GM23338 (cell line): Measurements from ENCODE around the gene CBFA2T2. TPM values are rescaled to one million over a fixed set of nuclear protein-coding genes. Genes with fewer than 3 reads are reported as not detected.

Experiments used
- ATAC-seq: fragments of 200-7000 bp; cut with Tn5 transposase; 3 replicates; pipeline ENCODE4 v1.9.1; 2020
- DNase-seq: peaks from one replicate; pipeline ENCODE4 v3.0.0-alpha.2; 2015; ENCODE audit warnings: low spot score
- H2AFZ ChIP-seq: fragments of 200-600 bp; sonication (generic); 2 replicates; pipeline ENCODE4 v1.8.0; 2016; ENCODE audit warnings: antibody characterized with exemption, mild to moderate bottlenecking, moderate library complexity
- H3F3A ChIP-seq: fragments of 200-600 bp; sonication (generic); replicated peaks from 2 replicates; pipeline ENCODE4 v1.8.0; 2017; ENCODE audit warnings: antibody characterized with exemption, mixed run types, low read depth
- H3K27ac ChIP-seq: fragments of 200-600 bp; sonication (generic); 2 replicates; pipeline ENCODE4 v1.6.1; 2016; ENCODE audit warnings: low read depth
- H3K27me3 ChIP-seq: fragments of 200-600 bp; sonication (generic); 2 replicates; pipeline ENCODE4 v1.8.0; 2016; ENCODE audit warnings: mild to moderate bottlenecking, mixed run types, moderate library complexity; ENCODE audit not compliant: insufficient read depth
- H3K36me3 ChIP-seq: fragments of 200-600 bp; sonication (generic); 2 replicates; pipeline ENCODE4 v1.8.0; 2016; ENCODE audit warnings: mild to moderate bottlenecking; ENCODE audit not compliant: insufficient read depth
- H3K4me1 ChIP-seq: fragments of 200-600 bp; sonication (generic); 2 replicates; pipeline ENCODE4 v1.8.0; 2016; ENCODE audit warnings: mild to moderate bottlenecking, moderate library complexity; ENCODE audit not compliant: insufficient read depth
- H3K4me2 ChIP-seq: fragments of 200-600 bp; sonication (generic); 2 replicates; pipeline ENCODE4 v1.7.1; 2017; ENCODE audit warnings: mixed run types
- H3K4me3 ChIP-seq: fragments of 200-600 bp; sonication (generic); 2 replicates; pipeline ENCODE4 v1.6.1; 2016; ENCODE audit warnings: mixed run types
- H3K79me2 ChIP-seq: fragments of 200-600 bp; sonication (generic); replicated peaks from 2 replicates; pipeline ENCODE4 v1.8.0; 2017; ENCODE audit warnings: mild to moderate bottlenecking; ENCODE audit not compliant: insufficient read depth
- H3K9me2 ChIP-seq: fragments of 200-600 bp; sonication (generic); 2 replicates; pipeline ENCODE4 v1.8.0; 2017; ENCODE audit not compliant: insufficient read depth
- H4K20me1 ChIP-seq: fragments of 200-600 bp; sonication (generic); replicated peaks from 2 replicates; pipeline ENCODE4 v1.8.0; 2017; ENCODE audit warnings: mild to moderate bottlenecking; ENCODE audit not compliant: insufficient read depth
- H3K27ac Mint-ChIP-seq: 2 replicates; pipeline ENCODE4 v1.8.0; 2020; ENCODE audit warnings: inconsistent platforms, mild to moderate bottlenecking, moderate library complexity, mixed read lengths
- H3K27me3 Mint-ChIP-seq: 3 replicates; pipeline ENCODE4 v1.8.0; 2022; ENCODE audit warnings: low read depth, mild to moderate bottlenecking, moderate library complexity, mixed read lengths, inconsistent platforms; ENCODE audit not compliant: insufficient read depth, poor library complexity
- H3K36me3 Mint-ChIP-seq: 3 replicates; pipeline ENCODE4 v1.8.0; 2021; ENCODE audit warnings: low read depth, mild to moderate bottlenecking, inconsistent platforms, moderate library complexity, mixed read lengths
- H3K4me1 Mint-ChIP-seq: 3 replicates; pipeline ENCODE4 v1.8.0; 2020; ENCODE audit warnings: mild to moderate bottlenecking, inconsistent platforms, mixed read lengths
- H3K4me3 Mint-ChIP-seq: 3 replicates; pipeline ENCODE4 v1.8.0; 2021; ENCODE audit warnings: moderate library complexity, mild to moderate bottlenecking, inconsistent platforms, mixed read lengths
- H3K9me3 Mint-ChIP-seq: 3 replicates; pipeline ENCODE4 v1.8.0; 2020; ENCODE audit warnings: moderate library complexity, mild to moderate bottlenecking, inconsistent platforms, mixed read lengths
- CREB1 ChIP-seq: fragments of 250-450 bp; sonication (Bioruptor Pico); IDR thresholded peaks from 2 replicates; pipeline ENCODE4 v1.5.0; 2020; ENCODE audit warnings: low read depth, mild to moderate bottlenecking, moderate library complexity
- ETS1 ChIP-seq: IDR thresholded peaks from 2 replicates; pipeline ENCODE4 v1.6.1; 2016; ENCODE audit warnings: antibody characterized with exemption
- EZH2 ChIP-seq: fragments of 200-600 bp; sonication (generic); IDR thresholded peaks from one replicate; pipeline ENCODE4 v1.8.0; 2017; ENCODE audit warnings: antibody characterized with exemption, mild to moderate bottlenecking, low read depth; ENCODE audit not compliant: unreplicated experiment
- EZH2phosphoT487 ChIP-seq: fragments of 200-600 bp; sonication (generic); IDR thresholded peaks from one replicate; pipeline ENCODE4 v1.8.1; 2018; ENCODE audit warnings: antibody characterized with exemption; ENCODE audit not compliant: unreplicated experiment
- JUNB ChIP-seq: IDR thresholded peaks from one replicate; pipeline ENCODE4 v1.6.1; 2016; ENCODE audit warnings: antibody characterized with exemption; ENCODE audit not compliant: unreplicated experiment
- NANOG ChIP-seq: IDR thresholded peaks from 2 replicates; pipeline ENCODE4 v1.6.1; 2016; ENCODE audit warnings: antibody characterized with exemption, borderline replicate concordance
- POLR2AphosphoS5 ChIP-seq: IDR thresholded peaks from 2 replicates; pipeline ENCODE4 v1.6.1; 2016; ENCODE audit warnings: antibody characterized with exemption, low read depth
- STAT1 ChIP-seq: IDR thresholded peaks from one replicate; pipeline ENCODE4 v1.6.1; 2016; ENCODE audit warnings: antibody characterized with exemption; ENCODE audit not compliant: unreplicated experiment
- ZNF114 ChIP-seq: fragments of 250-450 bp; sonication (Bioruptor Pico); IDR thresholded peaks from 2 replicates; pipeline ENCODE4 v1.5.0; 2020; ENCODE audit warnings: mild to moderate bottlenecking, moderate library complexity
- ZNF331 ChIP-seq: fragments of 250-450 bp; sonication (Bioruptor Pico); IDR thresholded peaks from 2 replicates; pipeline ENCODE4 v1.5.0; 2020; ENCODE audit warnings: low read depth, mild to moderate bottlenecking, moderate library complexity
- ZNF462 ChIP-seq: fragments of 250-450 bp; sonication (Bioruptor Pico); IDR thresholded peaks from 2 replicates; pipeline ENCODE4 v1.5.0; 2020; ENCODE audit warnings: mild to moderate bottlenecking, moderate library complexity
- polyA plus RNA-seq: library from polyadenylated mRNA; unstranded; fragments of >200 nt; fragmentation: Nextera tagmentation; extraction: Ambion mirVana; gene quantifications from 2 replicates; pipeline ENCODE4 v1.2.1, GENCODE V29; 2016
- total RNA-seq: library from RNA; depleted of rRNA; stranded (reverse); fragments of >200 nt; shearing (Covaris generic); gene quantifications from 2 replicates; pipeline ENCODE4 v1.2.3, GENCODE V29; 2014
- TF ChIP-seq, protein P1 (sequence below), 2 experiments: fragments of 200-600 bp in 1 of 2; sonication (generic) in 1 of 2; conservative IDR thresholded peaks; 2 replicates each; pipeline versions ENCODE4 v1.5.1 to v1.6.1; 2016 to 2017; ENCODE audit warnings: antibody characterized with exemption in 2 of 2, low read depth in 2 of 2, mild to moderate bottlenecking in 2 of 2, moderate library complexity in 1 of 2
- TF ChIP-seq, protein P2 (sequence below): IDR thresholded peaks from one replicate; pipeline ENCODE4 v1.6.1; 2018; ENCODE audit warnings: antibody characterized with exemption; ENCODE audit not compliant: unreplicated experiment

The CBFA2T2 gene
- total and polyA plus RNA-seq, 2 experiments from 2014 or later, result 12.7 to 15.8 TPM

- Histone ChIP-seq H3K27me3 (no peaks in the 10 kb centered on the region), H3K9me2 (no peaks in the 10 kb centered on the region), H3K36me3 (no peaks in the 10 kb centered on the region), H3K4me1 (peaks cover 25% of the 10 kb centered on the region), H3K4me2 (no peak overlapping the region), H4K20me1 (no peaks in the 10 kb centered on the region), H3K27ac (no peak overlapping the region), H2AFZ (no peak overlapping the region; the same call in 1 of the 2 replicates), H3K4me3 (no peak overlapping the region), H3F3A (no peaks in the 10 kb centered on the region), H3K79me2 (no peaks in the 10 kb centered on the region)
- DNase-seq, result no peak
- no peaks in the 10 kb centered on the region for H3K36me3 Mint-ChIP-seq
- H3K9me3 Mint-ChIP-seq, result no peaks in the 10 kb centered on the region
- peaks cover 31% of the 10 kb centered on the region for H3K4me1 Mint-ChIP-seq
- TF ChIP-seq STAT1 (no peak), ZNF462 (CRISPR knock-in tag) (no peak), ZNF114 (CRISPR knock-in tag) (no peak), ZNF331 (no peak), ETS1 (no peak), EZH2 (no peak), NANOG (no peak), POLR2AphosphoS5 (no peak), CREB1 (CRISPR knock-in tag) (no peak), JUNB (no peak), EZH2phosphoT487 (no peak)
- TF ChIP-seq, protein P1, sequence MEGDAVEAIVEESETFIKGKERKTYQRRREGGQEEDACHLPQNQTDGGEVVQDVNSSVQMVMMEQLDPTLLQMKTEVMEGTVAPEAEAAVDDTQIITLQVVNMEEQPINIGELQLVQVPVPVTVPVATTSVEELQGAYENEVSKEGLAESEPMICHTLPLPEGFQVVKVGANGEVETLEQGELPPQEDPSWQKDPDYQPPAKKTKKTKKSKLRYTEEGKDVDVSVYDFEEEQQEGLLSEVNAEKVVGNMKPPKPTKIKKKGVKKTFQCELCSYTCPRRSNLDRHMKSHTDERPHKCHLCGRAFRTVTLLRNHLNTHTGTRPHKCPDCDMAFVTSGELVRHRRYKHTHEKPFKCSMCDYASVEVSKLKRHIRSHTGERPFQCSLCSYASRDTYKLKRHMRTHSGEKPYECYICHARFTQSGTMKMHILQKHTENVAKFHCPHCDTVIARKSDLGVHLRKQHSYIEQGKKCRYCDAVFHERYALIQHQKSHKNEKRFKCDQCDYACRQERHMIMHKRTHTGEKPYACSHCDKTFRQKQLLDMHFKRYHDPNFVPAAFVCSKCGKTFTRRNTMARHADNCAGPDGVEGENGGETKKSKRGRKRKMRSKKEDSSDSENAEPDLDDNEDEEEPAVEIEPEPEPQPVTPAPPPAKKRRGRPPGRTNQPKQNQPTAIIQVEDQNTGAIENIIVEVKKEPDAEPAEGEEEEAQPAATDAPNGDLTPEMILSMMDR (conservative IDR thresholded peaks at IDR 0.05; ENCODE audit: low read depth in 2 of 2), result no peak
- TF ChIP-seq, protein P2, sequence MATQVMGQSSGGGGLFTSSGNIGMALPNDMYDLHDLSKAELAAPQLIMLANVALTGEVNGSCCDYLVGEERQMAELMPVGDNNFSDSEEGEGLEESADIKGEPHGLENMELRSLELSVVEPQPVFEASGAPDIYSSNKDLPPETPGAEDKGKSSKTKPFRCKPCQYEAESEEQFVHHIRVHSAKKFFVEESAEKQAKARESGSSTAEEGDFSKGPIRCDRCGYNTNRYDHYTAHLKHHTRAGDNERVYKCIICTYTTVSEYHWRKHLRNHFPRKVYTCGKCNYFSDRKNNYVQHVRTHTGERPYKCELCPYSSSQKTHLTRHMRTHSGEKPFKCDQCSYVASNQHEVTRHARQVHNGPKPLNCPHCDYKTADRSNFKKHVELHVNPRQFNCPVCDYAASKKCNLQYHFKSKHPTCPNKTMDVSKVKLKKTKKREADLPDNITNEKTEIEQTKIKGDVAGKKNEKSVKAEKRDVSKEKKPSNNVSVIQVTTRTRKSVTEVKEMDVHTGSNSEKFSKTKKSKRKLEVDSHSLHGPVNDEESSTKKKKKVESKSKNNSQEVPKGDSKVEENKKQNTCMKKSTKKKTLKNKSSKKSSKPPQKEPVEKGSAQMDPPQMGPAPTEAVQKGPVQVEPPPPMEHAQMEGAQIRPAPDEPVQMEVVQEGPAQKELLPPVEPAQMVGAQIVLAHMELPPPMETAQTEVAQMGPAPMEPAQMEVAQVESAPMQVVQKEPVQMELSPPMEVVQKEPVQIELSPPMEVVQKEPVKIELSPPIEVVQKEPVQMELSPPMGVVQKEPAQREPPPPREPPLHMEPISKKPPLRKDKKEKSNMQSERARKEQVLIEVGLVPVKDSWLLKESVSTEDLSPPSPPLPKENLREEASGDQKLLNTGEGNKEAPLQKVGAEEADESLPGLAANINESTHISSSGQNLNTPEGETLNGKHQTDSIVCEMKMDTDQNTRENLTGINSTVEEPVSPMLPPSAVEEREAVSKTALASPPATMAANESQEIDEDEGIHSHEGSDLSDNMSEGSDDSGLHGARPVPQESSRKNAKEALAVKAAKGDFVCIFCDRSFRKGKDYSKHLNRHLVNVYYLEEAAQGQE, result no peak
- no peak overlapping the region for H3K27ac Mint-ChIP-seq
- no peak for ATAC-seq
- no peak overlapping the region for H3K4me3 Mint-ChIP-seq
- H3K27me3 Mint-ChIP-seq, result peaks cover 12% of the 10 kb centered on the region
Observed at GRCh38 chr20:33474097-33474873, 15.6 kb upstream of the CBFA2T2 start.
